ENCODE results near the gene INSL3. TPM values are rescaled to one million over a fixed set of nuclear protein-coding genes. Genes with fewer than 3 reads are reported as not detected.

INSL3 gene
- total and polyA plus RNA-seq, 2 of the 13 experiments (the other 11 are each of a cell fraction or from before 2014, with no cell fraction given), result 0.30 TPM; not detected in 1

GRCh38 chr19:17859533-17860330 is 38.4 kb upstream of the INSL3 start, which contains the start of gene RPL18A (continued):
- no peak for TF ChIP-seq ZNF878 (CRISPR knock-in tag; IDR thresholded peaks at IDR 0.05)
- TF ChIP-seq TERF1 (CRISPR knock-in tag; IDR thresholded peaks at IDR 0.05), result no peak
- no peak for TF ChIP-seq CHD2 (IDR thresholded peaks at IDR 0.05; ENCODE audit: low read depth, low read length)
- TF ChIP-seq ZNF749 (CRISPR knock-in tag; IDR thresholded peaks at IDR 0.05; ENCODE audit: borderline replicate concordance), result 0 out of 2 replicates have a peak, but pooled peaks have one; percentile 72
- no peak; the same call in 1 of the 2 replicates for TF ChIP-seq GFI1 (CRISPR knock-in tag; IDR thresholded peaks at IDR 0.05; ENCODE audit: borderline replicate concordance)
- 0 out of 2 replicates have a peak, but pooled peaks have one; percentile 23 for TF ChIP-seq HNRNPL (IDR thresholded peaks at IDR 0.05; ENCODE audit: low read depth, low read length)
- TF ChIP-seq, protein P1, sequence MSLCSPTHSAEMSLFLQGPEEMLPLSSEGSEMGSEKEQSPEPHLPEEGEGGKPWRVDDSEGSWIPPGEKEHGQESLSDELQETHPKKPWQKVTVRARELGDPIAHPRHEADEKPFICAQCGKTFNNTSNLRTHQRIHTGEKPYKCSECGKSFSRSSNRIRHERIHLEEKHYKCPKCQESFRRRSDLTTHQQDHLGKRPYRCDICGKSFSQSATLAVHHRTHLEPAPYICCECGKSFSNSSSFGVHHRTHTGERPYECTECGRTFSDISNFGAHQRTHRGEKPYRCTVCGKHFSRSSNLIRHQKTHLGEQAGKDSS (CRISPR knock-in tag; IDR thresholded peaks at IDR 0.05; ENCODE audit: borderline replicate concordance, low read depth), result peak; percentile 21; the same call in 1 of the 2 replicates
- TF ChIP-seq HNF1A (IDR thresholded peaks at IDR 0.05; ENCODE audit: low read depth), result no peak
- TF ChIP-seq HNF1A (CRISPR knock-in tag; IDR thresholded peaks at IDR 0.05; ENCODE audit: borderline replicate concordance), result no peak; the same call in 1 of the 2 replicates
- no peak for TF ChIP-seq DMTF1 (CRISPR knock-in tag; IDR thresholded peaks at IDR 0.05)
- TF ChIP-seq GTF2F1 (IDR thresholded peaks at IDR 0.05; ENCODE audit: low read length), result peak; percentile 60; the same call in 1 of the 2 replicates
- no peak for TF ChIP-seq HIC2 (CRISPR knock-in tag; IDR thresholded peaks at IDR 0.05; ENCODE audit: low read depth)
- TF ChIP-seq FOSL1 (CRISPR knock-in tag; IDR thresholded peaks at IDR 0.05; ENCODE audit: borderline replicate concordance), result no peak
- TF ChIP-seq, protein P2, sequence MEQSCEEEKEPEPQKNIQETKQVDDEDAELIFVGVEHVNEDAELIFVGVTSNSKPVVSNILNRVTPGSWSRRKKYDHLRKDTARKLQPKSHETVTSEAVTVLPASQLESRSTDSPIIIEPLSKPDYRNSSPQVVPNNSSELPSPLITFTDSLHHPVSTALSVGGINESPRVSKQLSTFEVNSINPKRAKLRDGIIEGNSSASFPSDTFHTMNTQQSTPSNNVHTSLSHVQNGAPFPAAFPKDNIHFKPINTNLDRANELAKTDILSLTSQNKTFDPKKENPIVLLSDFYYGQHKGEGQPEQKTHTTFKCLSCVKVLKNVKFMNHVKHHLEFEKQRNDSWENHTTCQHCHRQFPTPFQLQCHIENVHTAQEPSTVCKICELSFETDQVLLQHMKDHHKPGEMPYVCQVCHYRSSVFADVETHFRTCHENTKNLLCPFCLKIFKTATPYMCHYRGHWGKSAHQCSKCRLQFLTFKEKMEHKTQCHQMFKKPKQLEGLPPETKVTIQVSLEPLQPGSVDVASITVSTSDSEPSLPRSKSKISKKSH (CRISPR knock-in tag; IDR thresholded peaks at IDR 0.05; ENCODE audit: borderline replicate concordance), result no peak; the same call in 1 of the 2 replicates
